T follicular helper cell (primary cell): ENCODE data around the gene LRTM2.

Source experiments
- DNase-seq: peaks from one replicate; pipeline ENCODE4 v3.0.0-alpha.2; 2020; ENCODE audit warnings: low read depth

LRTM2 gene

DNA sequence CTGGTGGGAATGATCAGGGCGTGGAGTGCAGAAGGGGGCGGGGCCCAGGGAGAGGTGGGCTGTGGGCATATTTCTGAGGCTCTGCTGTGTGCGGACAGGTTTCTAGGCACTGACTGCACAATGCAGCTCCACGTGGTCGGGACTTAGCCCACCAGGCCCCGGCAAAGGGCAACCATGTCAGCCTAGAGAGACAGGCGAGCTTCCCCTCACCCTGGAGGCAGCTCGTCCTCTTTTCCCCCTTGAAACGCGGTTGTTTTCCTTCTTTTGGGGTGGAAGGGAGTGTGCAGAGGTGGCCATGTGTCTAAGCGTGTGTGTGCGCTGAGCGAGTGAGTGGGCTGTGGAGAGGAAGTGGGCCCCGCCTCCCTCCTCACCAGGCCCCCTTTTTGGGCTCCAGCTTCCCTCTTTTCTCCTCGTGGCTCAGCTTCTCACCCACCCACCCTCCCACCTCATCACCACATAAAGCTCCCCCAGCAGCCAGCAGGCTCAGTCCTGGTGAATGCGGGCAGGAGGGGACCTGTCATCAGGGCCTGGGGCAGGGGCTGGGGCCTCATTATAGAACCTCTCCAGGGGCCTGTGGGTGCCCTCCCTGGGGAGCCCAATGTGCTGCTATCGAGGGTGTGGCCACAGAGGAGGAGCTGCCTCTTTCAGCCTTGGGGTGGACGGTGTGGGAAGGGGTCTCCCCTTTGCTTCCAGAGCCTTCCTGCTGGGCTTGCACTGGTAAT is 22.0 kb downstream of the LRTM2 start:
- no peak for DNase-seq

DNA sequence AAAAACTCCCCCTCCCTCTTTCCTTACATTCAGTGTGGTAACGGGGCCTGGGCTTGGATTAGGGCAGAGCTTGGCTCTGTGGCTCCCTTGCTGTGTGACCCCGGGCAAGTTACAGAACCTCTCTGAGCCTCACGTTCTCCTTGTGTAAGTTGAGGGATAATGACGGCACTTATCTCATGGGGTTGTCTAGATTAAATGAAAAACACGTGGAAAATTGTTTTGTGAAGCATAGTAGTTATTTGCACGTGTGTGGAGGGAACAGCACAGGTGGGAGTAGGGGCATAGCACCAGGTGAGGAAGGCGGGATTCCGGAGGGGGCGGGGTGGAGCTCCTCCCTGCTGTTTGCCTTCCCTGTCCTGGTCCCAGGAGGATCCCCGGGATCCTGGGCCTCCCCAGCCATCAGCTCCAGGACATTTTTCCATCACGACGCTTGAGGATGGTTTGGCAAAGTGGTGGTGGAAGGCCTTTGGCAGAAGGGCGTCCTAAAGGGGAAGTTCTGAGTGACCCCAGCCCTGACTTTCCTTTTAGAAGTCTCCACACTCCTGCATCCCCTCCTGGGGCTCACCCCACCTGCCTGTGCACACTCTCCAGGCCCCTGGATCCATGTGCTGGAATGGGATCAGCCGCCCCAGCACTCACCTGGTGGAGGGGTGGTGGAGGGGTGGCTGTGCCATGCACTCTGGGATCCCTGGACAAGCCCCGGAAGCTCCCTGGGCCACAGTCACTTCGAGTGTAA is 22.7 kb downstream of the LRTM2 start:
- no peak for DNase-seq

DNA sequence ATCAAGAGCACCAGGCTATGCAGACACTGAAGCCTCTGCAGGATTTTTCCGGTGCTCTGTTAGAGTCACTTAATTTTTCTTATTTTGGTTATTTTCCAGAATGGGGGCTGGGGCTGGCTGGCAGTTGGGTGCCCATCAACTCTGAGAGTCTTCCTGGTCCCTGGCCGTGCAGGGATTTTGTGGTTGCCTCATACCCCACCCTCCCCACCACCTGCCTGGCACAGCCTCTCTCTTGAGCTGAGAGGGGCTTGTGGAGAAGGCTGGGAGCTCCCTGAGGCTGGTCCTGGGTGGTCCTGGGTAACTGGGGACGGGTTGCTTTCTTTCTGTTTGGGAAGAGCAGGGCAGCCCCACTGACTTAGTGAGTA is 23.3 kb downstream of the LRTM2 start:
- no peak for DNase-seq

DNA sequence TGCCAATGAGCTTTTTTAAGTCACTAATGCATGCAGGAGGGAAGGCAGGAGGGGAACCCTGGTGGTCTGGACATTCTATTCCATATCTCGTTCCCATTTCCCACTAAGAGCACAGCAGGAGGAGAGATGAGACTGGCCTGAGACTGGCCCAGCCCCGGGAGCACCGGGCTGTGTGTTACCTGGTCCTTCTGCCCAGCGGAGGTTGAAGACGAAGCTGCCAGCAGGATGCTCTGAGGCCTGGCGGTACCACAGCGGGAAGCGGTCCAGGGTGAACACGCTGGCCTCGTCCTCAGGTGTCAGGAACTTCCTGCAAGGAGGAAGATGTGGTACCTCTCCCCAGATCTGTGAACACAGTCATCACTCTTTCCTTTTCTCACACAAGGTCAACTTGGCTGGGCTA is 23.9 kb downstream of the LRTM2 start:
- DNase-seq = no peak

DNA sequence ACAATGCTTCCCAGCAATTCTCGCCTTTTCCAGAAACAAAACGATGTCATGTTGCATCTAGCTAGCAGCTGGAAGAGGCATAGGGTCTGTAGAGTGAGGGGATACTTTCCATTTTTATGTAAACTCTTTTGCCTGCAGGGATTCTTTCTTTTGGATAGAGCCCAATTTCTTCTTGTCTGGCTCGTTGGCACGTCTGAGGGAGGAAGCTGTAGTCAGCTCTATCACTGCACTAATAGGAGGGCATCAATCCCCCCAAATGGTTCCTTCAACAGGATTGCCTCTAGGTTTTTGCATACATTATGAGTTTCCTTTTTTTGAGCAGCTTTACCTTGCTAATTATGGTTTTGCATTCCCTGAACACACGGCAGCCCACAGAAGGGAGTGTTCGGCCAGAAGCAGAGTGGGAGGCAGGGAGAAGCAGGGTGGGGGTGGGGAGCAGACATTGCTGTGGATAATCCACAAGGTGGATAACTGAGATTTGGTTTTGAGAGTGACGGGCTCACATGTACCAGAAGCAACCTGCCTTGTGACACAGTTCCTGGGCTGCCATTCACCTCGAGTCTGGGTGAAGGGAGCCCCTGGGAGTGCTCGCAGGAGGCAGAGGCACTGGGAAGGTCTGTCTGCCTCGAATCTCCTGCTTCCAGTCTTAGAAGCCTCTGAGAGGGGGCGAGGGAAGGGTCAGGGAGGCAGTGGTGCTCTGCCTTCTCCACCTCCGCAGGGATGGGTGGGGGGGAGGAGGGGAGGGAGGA is 24.5 kb downstream of the LRTM2 start:
- no peak for DNase-seq

DNA sequence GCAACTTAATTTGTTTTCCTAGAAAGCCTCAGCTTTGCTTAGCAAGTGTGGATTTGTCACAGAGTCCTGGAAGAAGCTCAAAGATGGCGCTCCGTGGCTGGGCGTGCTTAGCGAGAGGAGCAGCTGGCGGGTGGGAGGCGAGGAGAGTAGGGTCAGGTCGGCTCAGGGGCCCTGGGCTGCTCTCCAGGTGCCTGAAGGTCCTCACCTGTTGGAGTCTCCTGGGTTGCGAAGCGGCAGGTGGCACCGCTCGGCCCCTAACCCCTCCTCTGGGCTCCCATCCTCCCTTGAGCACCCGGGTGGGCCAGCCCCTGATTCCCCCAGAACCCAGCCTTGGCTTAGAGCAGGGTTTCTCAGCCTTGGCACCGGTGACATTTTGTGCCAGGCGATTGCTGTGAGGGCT is 25.1 kb downstream of the LRTM2 start:
- no peak for DNase-seq

DNA sequence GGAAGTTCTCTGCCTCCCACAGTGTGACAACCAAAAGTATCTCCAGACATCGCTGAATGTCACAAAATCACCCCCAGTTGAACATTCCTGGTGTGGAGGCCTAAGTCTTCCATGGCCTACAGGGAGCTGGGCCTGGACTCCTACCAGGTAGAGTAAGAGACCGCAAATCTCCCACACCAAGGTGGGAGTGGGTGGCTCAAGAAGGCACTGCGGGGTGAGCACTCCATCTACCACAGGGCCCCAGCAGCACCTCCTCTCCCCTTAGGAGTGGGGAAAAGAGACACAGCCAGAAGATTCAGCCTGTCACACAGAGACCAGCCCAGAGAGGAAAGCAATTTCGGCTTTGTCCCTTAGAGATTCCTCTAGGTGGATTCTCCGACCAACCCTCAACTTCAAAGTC is 25.5 kb downstream of the LRTM2 start:
- no peak for DNase-seq

DNA sequence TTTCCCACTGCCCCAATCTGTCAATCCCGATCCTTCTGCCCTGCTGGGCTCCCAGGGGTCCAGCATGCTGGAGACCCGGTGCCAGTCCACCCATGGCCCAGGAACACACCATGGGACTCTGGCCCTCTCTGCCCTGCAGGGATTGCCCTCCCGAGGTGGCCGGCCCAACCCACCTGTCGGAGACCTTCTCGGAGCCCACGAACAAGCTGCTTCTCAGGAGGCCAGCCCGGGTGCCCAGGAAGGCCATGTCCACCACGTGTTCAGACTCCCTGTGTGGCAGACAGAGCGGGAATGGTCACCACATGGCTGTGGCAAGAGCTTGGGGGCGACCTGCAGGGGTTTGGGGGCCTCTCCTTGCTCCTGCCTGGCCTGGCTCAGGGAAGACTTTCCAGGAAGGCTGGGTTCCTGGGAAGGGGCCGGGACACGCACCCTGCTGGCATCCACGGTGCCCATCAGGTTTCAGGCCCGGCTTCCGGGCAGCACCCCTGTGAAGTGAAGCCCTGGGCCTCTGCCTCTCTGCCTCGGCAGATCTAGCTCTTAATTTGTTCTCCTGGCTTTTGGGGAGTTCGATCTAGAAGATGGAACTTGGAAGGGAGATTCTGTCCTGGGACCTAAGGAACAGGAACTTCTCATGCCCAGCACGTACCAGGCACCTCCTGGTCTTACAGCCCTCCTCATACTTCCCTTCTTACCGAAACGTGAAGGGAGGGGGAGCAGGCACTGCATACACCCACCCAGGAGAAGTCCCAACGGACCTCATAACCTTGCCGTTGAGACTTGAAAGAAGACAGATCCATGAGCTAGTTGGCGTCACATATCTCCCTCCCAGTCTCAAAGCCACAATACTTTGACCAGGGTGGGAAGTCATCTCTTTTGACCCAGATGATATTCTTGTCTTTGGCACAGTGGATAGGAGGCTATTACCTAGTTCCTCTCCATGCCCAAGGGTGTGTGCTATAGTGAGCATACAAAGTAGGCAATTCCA is 26.3 kb downstream of the LRTM2 start:
- DNase-seq = no peak

DNA sequence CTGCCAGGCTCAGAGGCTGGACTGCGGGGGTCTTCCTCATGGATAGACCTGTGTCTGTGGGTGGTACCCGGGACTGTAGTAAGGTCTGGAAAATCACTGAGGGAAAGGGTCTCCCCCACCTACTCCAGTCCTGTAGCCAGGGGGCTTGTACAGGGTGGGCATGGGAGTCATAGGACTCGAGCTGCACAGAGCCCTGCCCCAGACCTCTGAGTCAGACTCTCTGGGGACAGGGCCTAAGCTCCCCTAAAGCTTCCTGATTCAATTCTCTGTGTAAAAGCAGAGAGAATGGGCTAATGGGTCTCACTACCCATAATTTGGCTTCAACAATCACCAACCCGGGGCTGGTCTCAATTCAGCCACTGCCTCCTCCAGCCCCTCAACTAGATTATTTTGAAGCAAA is 27.0 kb downstream of the LRTM2 start:
- no peak for DNase-seq

DNA sequence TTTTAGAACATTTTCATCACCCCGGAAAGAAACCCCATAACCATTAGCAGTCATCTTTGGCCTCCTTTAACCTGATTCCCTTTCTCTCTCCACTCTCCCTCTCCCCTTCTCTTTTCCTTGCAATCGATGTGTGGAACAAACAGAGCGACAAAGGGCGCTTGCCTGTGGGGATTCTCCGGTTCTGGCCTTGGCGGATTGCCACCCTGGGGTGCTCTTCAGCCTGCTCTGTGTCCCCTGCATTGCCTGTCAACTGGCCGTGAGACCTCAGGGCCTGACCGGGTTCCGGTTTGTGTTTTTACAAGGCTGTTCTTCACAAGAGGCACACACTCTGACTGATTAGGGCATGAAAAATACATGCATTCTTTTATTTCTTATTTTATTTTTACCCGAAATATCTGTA is 27.8 kb downstream of the LRTM2 start:
- no peak for DNase-seq

DNA sequence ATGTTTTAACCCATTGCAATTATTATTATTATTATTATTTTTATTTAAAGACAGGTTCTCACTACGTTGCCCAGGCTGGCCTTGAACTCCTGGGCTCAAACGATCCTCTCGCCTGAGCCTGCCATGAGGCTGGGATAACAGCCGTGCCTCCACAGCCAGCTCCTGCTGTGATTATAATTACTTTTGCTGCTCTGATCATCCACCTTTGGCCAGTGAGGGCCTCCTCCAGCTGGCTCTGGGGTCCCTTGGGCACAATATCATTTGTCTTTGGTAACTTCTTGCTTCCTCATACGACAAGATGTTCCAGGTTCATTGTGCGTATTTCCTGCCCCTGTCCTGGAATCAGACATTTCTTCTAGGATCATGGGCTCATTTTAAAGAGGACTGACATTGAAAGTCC is 28.4 kb downstream of the LRTM2 start:
- no peak for DNase-seq

DNA sequence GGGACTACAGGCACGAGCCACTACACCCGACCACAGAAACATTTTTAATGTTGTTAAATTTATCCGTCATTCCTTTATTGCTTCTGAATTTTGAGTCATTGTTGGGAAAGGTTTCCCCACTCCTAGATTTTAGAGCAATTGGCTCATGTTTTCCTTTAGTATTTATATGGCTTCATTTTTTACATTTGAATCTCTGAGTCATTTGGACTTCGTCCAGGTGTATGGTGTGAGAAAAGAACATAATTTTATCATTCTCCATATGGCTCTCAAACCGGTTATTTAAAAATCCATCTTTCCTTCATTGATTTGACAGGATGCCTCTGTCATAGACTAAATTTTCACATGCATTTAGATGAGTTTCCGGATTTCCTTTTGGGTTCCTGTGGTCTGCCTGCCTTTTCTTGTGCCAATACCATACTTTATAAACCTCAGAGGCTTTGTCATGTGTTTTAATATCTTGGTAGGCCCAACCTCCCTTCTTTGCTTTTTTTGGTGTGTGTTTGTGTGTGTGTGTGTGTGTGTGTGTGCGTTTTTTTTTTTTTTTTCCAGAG is 30.9 kb downstream of the LRTM2 start:
- DNase-seq = no peak

DNA sequence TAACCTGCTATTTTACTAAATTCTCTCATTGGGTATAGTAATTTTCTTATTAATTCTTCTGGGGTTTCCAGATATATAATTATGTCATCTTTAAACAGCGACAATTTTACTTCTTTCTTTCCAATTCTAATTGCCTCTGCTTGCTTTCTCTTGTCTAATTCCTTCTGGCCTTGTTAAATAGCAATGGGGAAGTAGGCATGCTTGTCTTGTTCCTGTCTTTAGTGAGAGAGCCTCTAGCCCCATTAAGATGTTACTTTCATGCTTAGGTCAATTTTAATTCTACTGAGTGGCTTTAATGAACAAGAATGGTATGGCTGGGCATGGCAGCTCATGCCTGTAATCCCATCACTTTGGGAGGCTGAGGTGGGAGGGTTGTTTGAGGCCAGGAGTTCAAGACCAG is 31.7 kb downstream of the LRTM2 start:
- no peak for DNase-seq

DNA sequence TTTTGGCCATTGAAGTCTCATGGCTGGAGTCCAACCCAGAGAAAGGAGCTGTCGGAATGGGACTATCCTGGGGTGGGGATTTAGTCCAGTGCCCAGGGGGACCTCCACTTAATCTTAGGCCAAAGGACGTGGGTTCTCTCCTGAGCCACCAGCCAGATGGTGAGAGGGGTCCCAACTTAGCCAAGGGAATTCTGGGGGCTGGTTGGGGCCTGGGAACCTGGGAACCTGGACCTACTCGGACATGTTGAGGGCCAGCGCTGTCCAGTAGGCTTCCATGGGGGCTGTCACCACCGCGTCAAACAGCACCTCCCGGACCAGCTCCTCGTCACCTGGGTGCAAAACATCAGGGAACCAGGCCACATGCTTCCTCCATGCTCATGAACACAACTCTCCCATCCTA is 33.4 kb downstream of the LRTM2 start:
- DNase-seq = no peak

DNA sequence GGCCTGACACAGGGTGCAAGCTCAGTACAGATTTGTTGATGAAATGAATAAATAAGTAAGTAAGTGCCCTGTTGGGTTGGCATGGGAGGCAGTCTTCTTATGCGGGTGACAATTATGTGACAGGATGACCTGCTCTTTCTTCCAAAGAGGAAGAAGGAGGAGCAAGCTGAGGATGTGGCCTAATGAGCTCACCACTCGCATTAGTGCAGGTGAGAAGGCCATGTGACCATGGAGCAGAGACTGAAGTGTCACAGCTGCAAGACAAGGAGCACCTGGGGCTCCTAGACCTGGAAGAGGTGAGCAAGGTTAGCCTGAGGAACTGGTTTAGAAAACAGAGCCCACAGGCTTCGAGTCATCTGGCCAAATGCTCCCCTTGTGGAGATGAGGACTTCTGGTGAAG is 34.9 kb downstream of the LRTM2 start:
- no peak for DNase-seq

DNA sequence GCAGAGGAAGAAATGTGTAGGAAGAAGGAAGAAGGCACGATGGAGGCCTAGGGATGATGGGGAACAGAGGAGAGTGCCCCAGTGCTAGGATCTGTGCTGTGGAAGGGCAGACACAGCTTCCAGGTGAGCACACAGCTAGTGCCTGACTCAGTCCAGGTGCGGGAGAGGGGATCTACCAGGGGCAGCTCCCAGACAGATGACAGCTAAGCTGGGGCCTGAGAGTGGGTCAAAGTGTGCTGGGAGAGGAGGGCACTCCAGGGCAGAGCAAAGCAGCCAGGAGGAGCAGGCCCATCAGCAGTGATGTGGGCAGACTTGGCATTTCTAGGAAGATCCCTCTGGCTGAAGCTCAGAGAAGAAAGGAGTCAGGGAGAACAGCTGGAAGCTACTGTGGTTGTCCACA is 36.7 kb downstream of the LRTM2 start:
- no peak for DNase-seq

DNA sequence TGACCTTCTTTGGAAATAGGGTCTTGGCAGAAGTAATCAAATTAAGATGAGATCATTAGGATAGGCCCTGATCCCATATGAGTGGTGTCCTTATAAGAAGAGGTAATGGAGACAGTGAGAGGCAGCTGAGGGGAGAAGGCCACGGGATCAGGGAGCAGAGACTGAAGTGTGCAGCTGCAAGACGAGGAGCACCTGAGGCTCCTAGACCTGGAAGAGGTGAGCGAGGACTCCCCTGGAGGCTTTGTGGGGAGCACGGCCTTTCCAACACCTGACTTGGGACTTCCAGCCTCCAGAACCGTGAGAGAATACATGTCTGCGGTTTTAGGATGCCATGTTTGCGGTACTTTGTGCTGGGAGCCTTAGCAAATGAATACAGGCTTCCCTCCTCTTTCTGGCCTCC is 37.5 kb downstream of the LRTM2 start:
- DNase-seq = no peak

DNA sequence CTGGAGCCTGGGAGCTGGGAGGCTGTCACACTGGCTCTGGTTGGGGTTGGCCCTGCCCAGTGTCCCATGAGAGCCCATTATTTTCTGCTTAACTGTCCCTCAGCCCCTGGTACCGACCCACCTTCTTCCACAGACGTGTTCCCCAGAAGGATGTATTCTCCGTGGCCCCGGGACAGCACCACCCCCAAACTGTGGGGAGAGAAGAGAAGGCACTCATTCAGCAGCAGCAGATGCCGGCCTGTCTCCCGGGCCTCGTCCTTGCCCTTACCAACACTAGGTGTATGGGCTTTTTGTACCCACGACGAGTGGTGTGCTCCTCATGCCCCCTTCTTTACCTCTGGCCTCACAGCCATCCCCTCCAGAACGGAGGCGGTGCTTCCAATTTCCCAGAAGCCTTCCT is 38.1 kb downstream of the LRTM2 start:
- no peak for DNase-seq

DNA sequence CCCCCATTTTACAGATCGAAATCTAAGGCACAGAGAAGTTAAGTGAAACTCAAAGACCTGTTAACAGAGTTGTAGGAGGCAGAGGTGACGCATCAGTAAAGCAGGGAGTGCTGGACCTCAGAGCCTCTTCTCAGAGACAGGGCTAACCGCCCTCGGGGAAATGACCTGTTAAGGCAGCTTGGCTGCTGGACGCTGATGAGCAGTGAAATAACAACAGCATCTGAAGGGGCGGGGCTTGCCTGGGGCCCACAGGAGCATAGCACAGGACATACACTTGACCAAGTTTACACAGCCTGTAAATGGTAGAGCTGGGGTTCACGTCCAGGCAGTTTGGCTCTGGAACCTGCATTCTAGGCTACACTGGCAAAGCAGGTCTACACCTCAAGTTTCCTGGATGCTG is 39.3 kb downstream of the LRTM2 start:
- DNase-seq = no peak

DNA sequence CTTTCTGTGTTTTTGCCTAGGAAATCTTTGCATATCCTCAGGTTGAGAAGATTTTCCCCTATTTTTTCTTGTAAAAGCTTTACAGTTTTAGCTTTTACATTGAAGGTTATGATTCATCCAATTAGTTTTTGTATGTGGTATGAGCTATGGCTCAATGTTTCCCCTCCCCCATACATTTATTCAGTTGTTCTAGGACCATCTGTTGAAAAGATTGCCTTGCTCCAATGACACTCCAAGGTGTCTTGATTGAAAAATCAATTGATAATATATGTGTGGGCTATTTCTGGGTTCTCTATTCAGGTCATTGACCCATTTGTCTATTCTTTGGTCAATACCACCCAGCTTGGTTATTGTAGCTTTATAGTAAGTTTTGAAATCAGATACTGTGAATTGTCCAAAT is 42.6 kb downstream of the LRTM2 start:
- DNase-seq = no peak

DNA sequence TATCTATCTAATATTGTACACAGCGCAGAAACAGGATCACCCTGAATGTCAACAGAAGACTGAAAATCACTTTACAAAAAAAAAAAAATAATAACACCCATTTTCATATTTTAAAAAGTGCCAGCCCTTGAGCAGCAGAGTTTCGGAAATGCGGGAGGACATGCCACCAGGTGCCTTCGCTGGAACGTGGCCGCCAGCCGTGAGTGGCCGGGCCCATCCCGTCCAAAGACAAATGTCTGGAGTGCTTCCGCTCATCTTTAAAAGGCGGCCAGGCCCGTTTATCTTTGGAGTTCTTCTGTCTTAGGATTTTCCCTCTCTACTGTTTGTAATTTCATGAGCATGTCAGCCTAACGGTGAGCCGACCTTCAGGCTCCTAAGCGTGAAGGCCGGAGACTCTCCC is 43.5 kb downstream of the LRTM2 start:
- DNase-seq = no peak

DNA sequence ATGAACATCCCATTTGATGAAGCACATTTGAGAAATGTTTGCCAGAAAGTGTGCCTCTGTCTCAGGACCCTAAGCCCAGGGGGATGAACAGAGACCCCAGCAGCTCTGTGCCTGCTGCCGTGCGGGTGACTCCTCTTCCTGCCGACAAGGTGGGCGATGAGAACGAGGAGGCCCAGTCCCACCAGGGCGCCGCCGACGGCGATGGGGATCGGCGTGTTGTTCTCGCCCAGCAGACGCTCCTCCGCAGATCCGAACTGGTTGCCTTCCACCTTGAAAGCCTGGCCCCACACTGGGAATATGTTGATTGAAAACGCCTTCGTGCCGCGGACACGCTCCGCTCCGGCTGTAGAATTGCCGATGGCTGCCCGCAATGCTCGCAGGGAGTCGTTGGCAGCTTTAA is 44.1 kb downstream of the LRTM2 start:
- no peak for DNase-seq
